KOPT-K1 (cell line): ENCODE data around the gene TRDMT1.
A peak's percentile ranks its signal among the peaks of the same experiment; 100 is the strongest.

Experiments used
- H3K27ac ChIP-seq: fragments of 200-600 bp; sonication (generic); 2 replicates; pipeline ENCODE4 v1.5.1; 2016; ENCODE audit warnings: antibody characterized with exemption, mild to moderate bottlenecking, low read depth, low read length; ENCODE audit not compliant: poor library complexity, severe bottlenecking
- H3K36me3 ChIP-seq: fragments of 200-600 bp; sonication (generic); 2 replicates; pipeline ENCODE4 v1.5.1; 2017; ENCODE audit warnings: antibody characterized with exemption, mild to moderate bottlenecking, low read length, moderate library complexity; ENCODE audit not compliant: insufficient read depth
- H3K9me3 ChIP-seq: fragments of 200-600 bp; sonication (generic); 2 replicates; pipeline ENCODE4 v1.5.1; 2017; ENCODE audit warnings: antibody characterized with exemption, low read length, mild to moderate bottlenecking; ENCODE audit not compliant: insufficient read depth, poor library complexity, severe bottlenecking

Gene TRDMT1

DNA sequence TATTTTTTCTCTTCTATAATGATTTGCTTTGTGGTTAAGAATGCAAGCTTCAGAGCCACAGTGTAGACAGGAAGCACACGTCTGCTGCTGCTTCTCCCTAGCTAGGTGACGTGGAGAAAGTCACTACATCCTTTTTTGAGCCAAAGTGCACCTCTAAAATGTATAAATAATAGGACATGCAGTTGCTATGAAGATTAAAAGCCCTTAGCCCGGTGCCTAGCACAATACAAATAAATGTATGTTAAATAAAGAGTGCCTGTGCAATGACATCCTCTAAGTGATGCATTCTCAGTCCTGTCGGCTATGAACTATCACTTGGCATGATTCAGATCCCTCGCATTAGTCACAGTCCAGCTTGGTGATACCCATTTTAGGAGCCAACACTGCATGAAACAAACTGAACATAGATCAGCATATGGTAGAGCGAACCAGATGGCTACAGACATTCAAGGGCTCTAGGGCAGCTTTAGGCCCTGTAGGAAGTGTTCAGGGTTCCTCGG, 4.8 kb upstream of the TRDMT1 start:
- Histone ChIP-seq H3K9me3 (no peaks in the 10 kb centered on the region), H3K27ac (peak overlapping the region; percentile 39), H3K36me3 (no peaks in the 10 kb centered on the region)

DNA sequence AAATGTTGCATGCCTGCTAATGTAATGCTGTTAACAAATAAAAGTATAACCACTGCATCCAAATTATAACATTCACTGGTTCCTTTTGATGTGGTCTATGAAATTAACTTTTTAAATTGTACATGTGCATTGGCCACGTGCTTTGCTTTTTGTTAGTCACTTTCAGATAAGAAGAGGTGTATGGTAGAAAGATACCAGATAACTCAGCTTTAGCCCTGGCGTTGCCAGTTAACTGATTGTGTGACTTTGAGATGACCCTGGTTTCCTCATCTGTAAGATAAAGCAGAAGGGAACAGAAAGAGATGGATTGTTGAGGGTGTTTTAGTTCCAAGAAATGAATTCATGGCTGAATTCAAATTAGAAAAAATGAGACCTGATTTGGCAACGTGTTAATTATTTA, 1.9 kb upstream of the TRDMT1 start:
- no peaks in the 10 kb centered on the region for H3K36me3 ChIP-seq
- no peaks in the 10 kb centered on the region for H3K9me3 ChIP-seq
- H3K27ac ChIP-seq: no peak overlapping the region

DNA sequence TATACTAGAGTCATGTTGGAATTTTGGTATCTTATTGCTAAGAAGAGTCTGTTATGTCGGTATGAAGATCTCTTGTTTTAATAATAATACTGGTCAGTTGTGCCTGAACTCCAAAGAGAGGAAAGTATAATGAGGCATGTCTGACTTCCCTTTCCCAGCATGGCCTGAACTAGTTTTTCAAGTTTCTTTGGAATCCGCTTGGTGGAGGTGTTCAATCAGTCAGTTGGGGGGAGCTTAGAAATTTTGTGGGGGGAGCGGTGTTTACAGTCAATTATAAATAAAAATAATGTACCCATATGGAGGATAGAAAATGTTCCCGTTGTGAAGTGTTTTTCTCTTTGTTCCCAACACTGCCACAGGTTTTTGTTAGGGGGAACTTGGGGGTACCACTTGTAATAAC, 1.5 kb upstream of the TRDMT1 start:
- H3K27ac ChIP-seq: no peak overlapping the region
- no peaks in the 10 kb centered on the region for H3K9me3 ChIP-seq
- no peaks in the 10 kb centered on the region for H3K36me3 ChIP-seq

DNA sequence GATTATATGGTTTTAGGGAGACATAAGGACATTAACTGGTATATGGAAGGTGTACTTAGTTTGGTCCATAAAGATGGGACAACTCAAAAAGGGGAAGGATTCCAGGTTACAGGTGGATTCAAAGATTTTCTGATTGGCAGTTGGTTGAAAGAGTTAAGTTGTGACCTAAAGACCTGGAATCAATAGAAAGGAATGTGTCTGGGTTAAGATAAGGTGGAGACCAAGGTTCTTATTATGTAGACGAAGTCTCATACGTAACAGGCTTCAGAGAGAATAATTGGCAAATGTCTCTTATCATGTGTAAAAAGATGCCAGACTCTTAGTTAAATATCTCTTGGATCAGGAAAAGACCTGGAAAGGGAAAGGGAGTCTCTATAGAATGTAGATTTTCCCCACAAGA, 1.0 kb upstream of the TRDMT1 start:
- Histone ChIP-seq H3K36me3 (no peaks in the 10 kb centered on the region), H3K27ac (no peak overlapping the region), H3K9me3 (no peaks in the 10 kb centered on the region)

DNA sequence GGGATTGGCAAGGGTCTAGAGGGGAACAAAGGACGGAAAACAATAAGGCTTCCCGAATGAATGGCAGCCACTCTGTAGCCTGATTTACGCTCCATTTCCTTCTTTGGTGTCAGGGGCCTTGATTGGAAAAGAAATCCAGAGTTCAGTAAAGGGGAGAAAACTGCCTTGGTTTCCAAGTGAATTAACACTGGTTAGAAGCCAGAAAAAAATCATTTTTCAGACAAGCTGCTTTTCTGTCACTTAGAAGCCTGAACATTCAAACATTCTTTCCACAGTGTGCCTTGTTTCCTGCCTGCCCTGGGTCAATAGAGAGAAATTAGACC, 283 bp upstream of the TRDMT1 start:
- no peaks in the 10 kb centered on the region for H3K36me3 ChIP-seq
- no peaks in the 10 kb centered on the region for H3K9me3 ChIP-seq
- peak overlapping the region; percentile 84 for H3K27ac ChIP-seq

DNA sequence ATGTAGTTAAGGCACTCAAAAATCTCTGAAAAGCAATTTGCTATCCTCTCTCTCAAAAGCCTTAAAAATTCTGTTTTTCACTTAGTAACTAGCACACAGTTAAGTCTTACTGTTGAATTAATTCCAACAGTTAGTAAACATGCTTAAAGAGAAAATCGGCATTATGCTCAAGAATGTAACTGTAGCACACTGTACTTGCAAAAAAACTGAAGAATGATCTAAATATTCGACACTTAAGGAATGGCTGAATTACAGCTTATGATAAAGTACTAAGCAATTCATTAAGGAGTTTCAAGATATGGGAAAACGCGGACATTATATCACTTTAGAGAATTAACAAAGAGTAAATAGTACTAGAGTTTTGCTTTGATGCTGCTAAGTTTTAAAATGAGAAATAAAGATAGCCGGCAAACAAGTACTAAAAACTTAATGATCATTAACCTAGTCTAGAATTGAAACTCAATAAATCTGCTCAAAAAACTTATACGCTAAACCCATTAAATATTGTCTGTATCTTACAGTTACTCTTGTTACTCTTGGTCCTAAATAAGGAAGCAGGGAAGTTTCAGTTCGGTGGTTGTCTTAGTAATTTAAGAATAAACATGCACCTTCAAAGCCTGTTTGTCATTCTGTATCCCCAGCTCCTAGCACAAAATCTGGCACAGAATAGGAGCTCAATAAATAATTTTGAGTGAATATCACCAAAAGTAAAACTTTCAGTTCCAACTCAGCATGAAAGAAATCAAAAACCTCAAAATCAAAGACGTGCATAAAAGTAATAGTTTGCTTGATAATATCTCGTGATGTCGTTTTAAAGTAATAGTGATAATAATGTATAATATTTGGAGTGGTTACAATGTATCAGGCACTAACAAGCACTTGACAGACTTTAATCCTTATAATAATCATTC, 1.2 kb downstream of the TRDMT1 start:
- no peaks in the 10 kb centered on the region for H3K9me3 ChIP-seq
- H3K27ac ChIP-seq: peak overlapping the region; percentile 84
- no peaks in the 10 kb centered on the region for H3K36me3 ChIP-seq

DNA sequence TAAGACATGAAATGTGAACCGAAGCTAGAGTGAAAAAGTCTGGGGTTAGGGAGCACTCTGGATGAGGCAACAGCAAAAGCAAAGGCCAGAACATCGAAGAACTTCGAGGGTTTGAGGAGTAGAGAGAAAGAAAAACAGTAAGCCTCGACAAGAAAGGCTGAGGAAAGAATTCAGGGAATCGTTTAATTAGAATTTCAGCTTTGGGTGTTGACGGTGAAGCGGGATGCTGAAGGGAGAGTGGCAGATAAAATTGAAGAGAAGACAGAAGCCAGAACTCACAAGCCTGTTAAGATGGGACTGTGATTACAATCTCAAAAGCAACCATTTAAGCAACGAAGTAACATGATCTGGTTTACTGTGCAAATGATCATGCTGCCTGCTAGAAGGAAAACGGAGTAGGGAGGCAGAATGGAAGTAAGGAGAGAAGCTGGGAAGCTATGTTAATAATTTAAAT, 2.1 kb downstream of the TRDMT1 start:
- Histone ChIP-seq H3K27ac (no peak overlapping the region), H3K36me3 (no peaks in the 10 kb centered on the region), H3K9me3 (no peaks in the 10 kb centered on the region)

DNA sequence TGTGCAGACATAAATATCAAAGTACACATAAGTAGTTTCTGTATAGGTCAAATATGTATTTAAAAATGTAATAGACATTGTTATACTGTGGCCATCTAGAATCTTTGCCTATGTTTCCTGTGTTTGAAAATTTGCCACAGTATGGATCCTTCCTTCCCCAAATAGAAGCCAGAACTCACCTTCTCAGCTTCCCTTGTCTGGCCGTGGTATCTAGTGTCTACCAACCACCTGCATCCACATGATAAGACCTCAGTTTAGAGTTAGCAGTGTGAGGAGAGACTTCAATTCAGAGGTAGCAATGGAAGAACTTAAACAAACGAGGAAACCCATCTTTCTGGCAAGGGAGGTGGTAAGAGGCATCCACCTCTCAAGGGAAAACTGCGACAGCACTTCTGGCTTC, 4.9 kb downstream of the TRDMT1 start:
- H3K36me3 ChIP-seq: no peaks in the 10 kb centered on the region
- H3K9me3 ChIP-seq: no peaks in the 10 kb centered on the region
- H3K27ac ChIP-seq: no peak overlapping the region

DNA sequence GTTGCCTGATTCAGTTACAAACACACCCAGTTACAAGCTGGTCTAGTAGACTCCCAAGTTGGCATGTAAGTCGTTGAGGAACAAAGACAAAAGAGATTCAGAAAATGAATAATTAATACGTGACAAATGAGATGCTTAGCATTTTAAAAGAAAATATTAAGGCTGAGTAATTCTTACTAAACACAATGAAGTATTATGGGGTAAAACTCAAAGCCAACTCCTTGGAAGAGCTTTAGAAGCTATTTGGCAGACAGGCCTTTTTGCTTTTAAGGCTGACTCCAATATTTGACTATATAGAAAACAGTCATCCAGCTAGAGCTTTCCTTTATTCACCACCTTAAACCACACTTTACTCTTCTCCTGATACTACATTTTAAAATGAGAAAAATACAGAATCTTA, 5.4 kb downstream of the TRDMT1 start:
- Histone ChIP-seq H3K27ac (no peak overlapping the region), H3K36me3 (no peaks in the 10 kb centered on the region), H3K9me3 (no peaks in the 10 kb centered on the region)

DNA sequence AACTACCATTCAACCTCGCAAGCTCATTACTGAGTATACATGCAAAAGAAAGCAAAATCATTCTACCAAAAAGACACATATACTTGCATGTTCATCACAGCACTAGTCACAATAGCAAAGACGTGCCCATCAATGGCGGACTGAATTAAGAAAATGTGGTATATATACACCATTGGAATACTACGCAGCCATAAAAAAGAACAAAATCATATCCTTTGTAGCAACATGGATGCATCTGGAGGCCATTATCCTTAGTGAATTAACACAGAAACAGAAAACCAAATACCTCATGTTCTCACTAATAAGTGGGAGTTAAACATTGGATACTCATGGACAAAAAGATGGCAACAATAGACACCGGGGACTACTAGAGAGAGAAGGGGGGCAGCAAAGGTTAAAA, 6.4 kb downstream of the TRDMT1 start:
- Histone ChIP-seq H3K9me3 (no peaks in the 10 kb centered on the region), H3K27ac (no peak overlapping the region), H3K36me3 (no peaks in the 10 kb centered on the region)

DNA sequence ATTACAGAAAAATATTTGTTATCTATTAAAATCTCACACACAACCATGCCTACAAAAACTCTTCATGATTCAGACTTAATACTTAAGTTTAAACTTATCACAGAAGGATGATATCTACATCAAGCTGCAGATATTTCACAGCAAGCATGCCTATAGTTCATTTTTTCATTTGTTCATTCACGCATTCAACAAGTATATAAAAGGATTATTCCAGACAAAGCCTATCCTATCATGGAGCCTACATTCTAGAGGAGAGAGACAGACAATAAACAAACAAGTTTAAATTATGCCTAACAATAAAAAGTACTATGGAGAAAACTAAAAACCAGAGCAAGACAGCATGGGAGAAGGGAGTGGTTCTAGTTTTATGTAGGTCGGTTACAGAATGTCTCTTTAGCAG, 10.9 kb downstream of the TRDMT1 start:
- H3K9me3 ChIP-seq: no peaks in the 10 kb centered on the region
- H3K27ac ChIP-seq: no peak overlapping the region
- no peaks in the 10 kb centered on the region for H3K36me3 ChIP-seq

DNA sequence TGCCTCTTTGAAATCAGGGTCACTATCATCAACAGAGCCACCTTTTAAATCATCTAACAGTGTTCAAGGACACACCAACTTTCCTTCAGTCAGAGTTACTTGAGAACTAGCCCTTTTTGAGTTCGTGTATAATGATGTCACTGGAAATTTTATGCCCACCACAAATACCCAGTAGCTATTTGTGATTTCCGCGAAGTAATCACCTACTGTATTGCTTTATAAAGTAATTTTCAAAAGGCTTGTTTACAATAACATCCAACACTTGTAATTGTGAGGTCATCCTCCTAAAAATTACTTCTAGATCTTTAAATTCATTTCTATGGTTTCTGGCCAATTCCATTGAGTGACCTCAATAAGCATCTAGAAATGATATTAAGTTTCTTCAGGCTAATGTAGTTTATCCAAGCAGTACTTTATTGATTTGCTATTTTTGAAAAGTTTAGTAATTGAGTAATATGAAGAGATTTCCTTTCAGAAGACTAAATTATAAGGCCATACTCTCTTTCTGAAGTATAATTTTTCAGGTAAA, 12.8 kb downstream of the TRDMT1 start:
- Histone ChIP-seq H3K27ac (no peak overlapping the region), H3K9me3 (no peaks in the 10 kb centered on the region), H3K36me3 (no peaks in the 10 kb centered on the region)

DNA sequence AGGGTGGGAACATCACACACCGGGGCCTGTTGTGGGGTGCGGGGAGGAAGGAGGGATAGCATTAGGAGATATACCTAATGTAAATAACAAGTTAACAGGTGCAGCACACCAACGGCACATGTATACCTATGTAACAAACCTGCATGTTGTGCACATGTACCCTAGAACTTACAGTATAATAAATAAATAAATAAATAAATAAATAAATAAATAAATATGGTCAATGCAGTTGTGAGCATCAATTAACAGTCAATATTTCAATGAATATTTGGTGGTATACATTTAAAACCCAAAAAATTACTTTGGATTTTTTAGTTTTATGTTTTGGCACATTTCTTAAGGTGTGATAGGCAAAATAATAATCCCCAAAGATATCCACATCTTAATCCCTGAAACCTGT, 15.6 kb downstream of the TRDMT1 start:
- no peaks in the 10 kb centered on the region for H3K36me3 ChIP-seq
- H3K9me3 ChIP-seq: no peaks in the 10 kb centered on the region
- H3K27ac ChIP-seq: no peak overlapping the region

DNA sequence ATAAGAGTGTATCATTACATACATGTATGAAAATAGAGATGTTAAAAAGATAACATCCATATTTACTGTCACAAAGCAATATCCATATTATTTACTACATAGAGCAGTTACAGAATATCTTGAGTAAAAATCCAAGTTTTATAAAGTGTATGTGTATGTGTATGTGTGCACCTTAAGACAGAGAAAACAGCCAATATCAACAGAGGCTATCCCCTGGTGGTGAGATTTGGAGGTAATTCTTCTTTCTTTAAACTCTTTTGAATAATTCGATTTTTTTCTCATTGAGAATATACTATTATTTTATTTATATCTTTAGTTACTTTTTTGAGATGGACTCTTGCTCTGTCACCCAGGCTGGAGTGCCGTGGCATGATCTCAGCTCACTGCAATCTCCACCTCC, 18.4 kb downstream of the TRDMT1 start:
- no peak overlapping the region for H3K27ac ChIP-seq
- H3K9me3 ChIP-seq: no peaks in the 10 kb centered on the region
- H3K36me3 ChIP-seq: no peaks in the 10 kb centered on the region

DNA sequence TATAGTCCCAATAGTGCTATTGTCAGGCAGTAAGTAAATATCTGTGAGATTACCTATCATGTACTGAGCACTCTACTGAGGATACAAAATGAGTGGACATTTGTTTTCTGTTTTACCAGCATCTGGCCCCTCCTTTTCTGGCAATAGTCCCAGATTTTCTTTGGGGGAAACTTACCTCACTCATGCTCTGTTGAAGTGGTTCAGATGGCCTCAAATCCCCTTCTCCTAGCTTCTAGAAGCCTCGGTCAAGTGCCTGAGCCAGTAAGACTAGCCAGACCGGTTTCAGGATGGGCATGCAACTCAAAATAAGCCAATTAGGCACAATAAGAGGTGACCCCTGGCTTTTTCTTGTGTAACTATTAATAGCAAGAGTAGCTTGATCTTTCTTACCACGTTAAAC, 19.7 kb downstream of the TRDMT1 start:
- Histone ChIP-seq H3K27ac (no peak overlapping the region), H3K36me3 (no peaks in the 10 kb centered on the region), H3K9me3 (no peaks in the 10 kb centered on the region)

DNA sequence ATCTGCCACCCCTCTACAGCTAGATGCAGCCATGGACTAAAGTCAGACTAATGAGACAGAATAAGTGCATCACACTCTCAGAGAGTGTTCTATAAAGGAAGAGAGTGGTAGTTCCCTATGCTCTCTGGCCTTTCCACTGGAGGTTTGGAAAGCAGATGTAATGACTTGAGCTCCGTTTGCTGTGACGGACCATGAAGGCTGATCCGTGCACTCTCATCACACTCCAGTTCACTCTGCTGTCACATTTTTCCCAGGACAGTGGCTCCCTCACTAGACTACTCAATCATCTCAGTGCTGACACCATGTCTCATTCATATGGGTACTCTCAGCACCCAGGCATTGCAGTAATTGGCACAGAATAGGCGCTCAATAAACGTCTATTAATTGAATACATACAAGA, 20.4 kb downstream of the TRDMT1 start:
- Histone ChIP-seq H3K27ac (no peak overlapping the region), H3K9me3 (no peaks in the 10 kb centered on the region), H3K36me3 (no peaks in the 10 kb centered on the region)
